CD4-positive, alpha-beta T cell (primary cell): ENCODE data around the gene SNX33. TPM values are rescaled to one million over a fixed set of nuclear protein-coding genes. Genes with fewer than 3 reads are reported as not detected.

ENCODE experiments used
- ATAC-seq: fragments of 200-7000 bp; cut with Tn5 transposase; one replicate; pipeline ENCODE4 v1.10.0; 2022; ENCODE audit warnings: mild to moderate bottlenecking; ENCODE audit not compliant: poor library complexity
- CTCF ChIA-PET: fragments of 350-600 bp; sonication (Branson Sonifier 250); formaldehyde crosslinking; loops from one replicate; lab custom pipeline; 2021; ENCODE audit warnings: antibody characterized with exemption, inconsistent platforms; lab: Charles Lee
- POLR2A ChIA-PET: fragments of 350-600 bp; sonication (Branson Sonifier 250); formaldehyde crosslinking; loops from one replicate; lab custom pipeline; 2021; ENCODE audit warnings: antibody characterized with exemption, inconsistent platforms; lab: Charles Lee
- DNase-seq, 14 experiments: peaks; one replicate each; pipeline ENCODE4 v3.0.0-alpha.2; 2013 to 2020; ENCODE audit warnings: mixed read lengths in 2 of 14
- H3K27ac ChIP-seq, 2 donors: one replicate each; pipeline versions ENCODE4 v1.5.1 to v1.7.0; 2013; ENCODE audit warnings: low read length in 2 of 2, low read depth in 1 of 2, mild to moderate bottlenecking in 1 of 2
- H3K27me3 ChIP-seq, 2 experiments: 1 replicate in 1 of 2; 2 replicates in 1 of 2; pipeline versions ENCODE4 v1.6.1 to v1.7.0; 2013; ENCODE audit warnings: low read length in 2 of 2, control low read depth in 1 of 2, mild to moderate bottlenecking in 1 of 2, moderate library complexity in 1 of 2; ENCODE audit not compliant: insufficient read depth in 2 of 2, control insufficient read depth in 1 of 2
- H3K36me3 ChIP-seq: one replicate; pipeline ENCODE4 v1.6.1; 2013; ENCODE audit warnings: low read length, control low read depth; ENCODE audit not compliant: insufficient read depth
- H3K4me1 ChIP-seq: one replicate; pipeline ENCODE4 v1.6.1; 2013; ENCODE audit warnings: low read length, control low read depth; ENCODE audit not compliant: insufficient read depth
- H3K4me3 ChIP-seq: one replicate; pipeline ENCODE4 v1.5.1; 2013; ENCODE audit warnings: mild to moderate bottlenecking, low read length, moderate library complexity
- H3K9me3 ChIP-seq, 2 experiments: 1 replicate in 1 of 2; 2 replicates in 1 of 2; pipeline versions ENCODE4 v1.6.1 to v1.7.0; 2013; ENCODE audit warnings: low read length in 2 of 2, mild to moderate bottlenecking in 2 of 2, control low read depth in 1 of 2, moderate library complexity in 1 of 2; ENCODE audit not compliant: control insufficient read depth in 1 of 2, insufficient read depth in 1 of 2
- H3K27ac Mint-ChIP-seq: one replicate; pipeline ENCODE4 v1.8.0; 2020; ENCODE audit warnings: mixed read lengths
- H3K27me3 Mint-ChIP-seq: one replicate; pipeline ENCODE4 v1.8.0; 2021; ENCODE audit warnings: mixed read lengths
- H3K36me3 Mint-ChIP-seq: one replicate; pipeline ENCODE4 v1.8.0; 2021; ENCODE audit warnings: low read depth, mixed read lengths
- H3K4me1 Mint-ChIP-seq: one replicate; pipeline ENCODE4 v1.8.0; 2021; ENCODE audit warnings: low read depth, mixed read lengths
- H3K4me3 Mint-ChIP-seq: one replicate; pipeline ENCODE4 v1.8.0; 2020; ENCODE audit warnings: mild to moderate bottlenecking, mixed read lengths
- H3K9me3 Mint-ChIP-seq: one replicate; pipeline ENCODE4 v1.8.0; 2020; ENCODE audit warnings: mixed read lengths
- CTCF ChIP-seq: fragments of 200-600 bp; IDR thresholded peaks from one replicate; pipeline ENCODE4 v1.8.0; 2022; ENCODE audit warnings: antibody characterized with exemption, mild to moderate bottlenecking
- intact Hi-C, 2 experiments: fragments of 100-400 bp; cut with DNase I in 1 of 2; cut with micrococcal nuclease in 1 of 2; formaldehyde crosslinking; loops; one replicate each; pipeline versions ENCODE4 v1.15.1 to v1.9.0; 2023 to 2025; cut with DNase I, micrococcal nuclease
- total RNA-seq, 174 experiments: library from RNA in 2 of 174; stranded (reverse) in 2 of 174; gene quantifications; one replicate each; pipeline ENCODE4 v1.2.3 and lab custom pipeline; 2021 to 2026

Gene SNX33
- total RNA-seq, 2 experiments from 2014 or later, result 0.59 to 0.82 TPM

- DNase-seq, result peak in 2 of 14 experiments; percentile 60 to 63
- Histone ChIP-seq H3K27me3 (no peaks in the 10 kb centered on the region), H3K4me3 (peak overlapping the region; percentile 95), H3K27ac (peak overlapping the region; percentile 92), H3K9me3 (no peaks in the 10 kb centered on the region), H3K4me1 (peaks cover 56% of the 10 kb centered on the region), H3K36me3 (peaks cover 16% of the 10 kb centered on the region)
- intact Hi-C loops, result loop anchor here in 1 of 2 experiments (2.0 kb wide), 1 partner anchor 182 kb away; no protein-coding TSS in a partner anchor
- TF ChIP-seq CTCF, result no peak
- Mint-ChIP-seq H3K4me3 (peak overlapping the region; percentile 89), H3K4me1 (peaks cover 35% of the 10 kb centered on the region), H3K27ac (peak overlapping the region; percentile 85), H3K9me3 (no peaks in the 10 kb centered on the region), H3K36me3 (peaks cover 35% of the 10 kb centered on the region), H3K27me3 (no peaks in the 10 kb centered on the region)
- ChIA-PET POLR2A (interaction anchor here (0.6 to 6.3 kb wide), 33 partner anchors 10 to 1356 kb away, joined by 3 to 294 read pairs (median 6); partner anchors contain the start of genes C15orf39, CLK3, COMMD4 and FBXO22), CTCF (interaction anchor here (1.7 to 3.5 kb wide), 7 partner anchors 13 to 272 kb away, joined by 7 to 30 read pairs (median 14); partner anchors contain the start of genes MAN2C1 and SNUPN)
- ATAC-seq, result no peak
Observed at GRCh38 chr15:75639191-75639708, 8.5 kb upstream of the SNX33 start.

- ChIA-PET POLR2A (interaction anchor here (0.5 to 6.3 kb wide), 42 partner anchors 9 to 1356 kb away, joined by 3 to 294 read pairs (median 4); partner anchors contain the start of genes C15orf39, CLK3, COMMD4 and FBXO22), CTCF (interaction anchor here (1.9 to 3.5 kb wide), 7 partner anchors 14 to 272 kb away, joined by 7 to 30 read pairs (median 15); partner anchors contain the start of genes MAN2C1, PTPN9 and SNUPN)
- H3K27me3 Mint-ChIP-seq, result no peaks in the 10 kb centered on the region
- H3K36me3 Mint-ChIP-seq, result peaks cover 35% of the 10 kb centered on the region
- ATAC-seq (peak; percentile 90), DNase-seq (peak; percentile 84 to 97 (median 90))
- H3K9me3 ChIP-seq, result no peaks in the 10 kb centered on the region
- H3K4me3 ChIP-seq, result peak within 1 kb of the TSS; percentile 95
- peaks cover 35% of the 10 kb centered on the region for H3K4me1 Mint-ChIP-seq
- TF ChIP-seq CTCF, result no peak
- H3K36me3 ChIP-seq, result peaks cover 16% of the 10 kb centered on the region
- intact Hi-C loops, result loop anchor here (1.0 to 10.0 kb wide), 13 partner anchors 15 to 1095 kb away; partner anchors contain the start of genes PTPN9 (in 2 of the 2), SNUPN (in 2 of the 2), ARID3B (in 1 of the 2) and CLK3 (in 1 of the 2)
- peak within 1 kb of the TSS; percentile 85 for H3K27ac Mint-ChIP-seq
- H3K4me1 ChIP-seq, result peaks cover 56% of the 10 kb centered on the region
- peak within 1 kb of the TSS; percentile 89 for H3K4me3 Mint-ChIP-seq
- H3K27me3 ChIP-seq, result no peaks in the 10 kb centered on the region
- H3K9me3 Mint-ChIP-seq, result no peaks in the 10 kb centered on the region
- peak within 1 kb of the TSS; percentile 92 for H3K27ac ChIP-seq
Observed at GRCh38 chr15:75639709-75640482, 7.8 kb upstream of the SNX33 start, which contains the start of gene IMP3. TSS of gene IMP3 (minus strand) at chr15:75640224. CDS start at chr15:75640168, 56 bp downstream.
